Measurements from ENCODE around the gene CYLC2. TPM values are rescaled to one million over a fixed set of nuclear protein-coding genes. Genes with fewer than 3 reads are reported as not detected.

Gene CYLC2
- total and polyA plus RNA-seq, 2 of the 8 experiments (the other 6 are each of a cell fraction or from before 2014, with no cell fraction given) = not detected

DNA sequence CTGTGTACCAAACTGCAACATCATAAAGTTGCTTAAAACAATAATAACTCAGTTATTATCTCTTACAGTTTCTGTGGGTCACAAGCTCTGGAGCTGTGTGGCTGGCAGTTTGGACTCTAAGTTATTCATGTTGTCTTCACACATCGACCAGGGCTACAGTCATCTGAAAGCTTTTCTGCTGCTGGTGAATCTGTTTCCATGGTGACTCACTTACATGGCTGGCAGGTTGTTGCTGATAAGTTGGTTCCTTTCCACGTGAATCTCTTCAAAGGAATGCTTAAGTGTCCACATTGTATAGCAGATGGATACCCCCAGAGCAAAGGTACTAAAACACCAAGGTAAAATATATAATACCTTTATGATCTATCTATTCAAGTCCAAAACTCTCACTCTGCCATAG lies 44.8 kb upstream of the CYLC2 start:
- no peak overlapping the region for H3K9ac ChIP-seq (replicated peaks in 1 of 4; ENCODE audit: extremely low read depth in 1 of 4, low read depth in 3 of 4, low read length in 3 of 4)
- H3K56ac ChIP-seq (replicated peaks; ENCODE audit: insufficient read length, low read depth, low read length) = no peak overlapping the region
- H2AFZ ChIP-seq (ENCODE audit: low read length) = no peak overlapping the region
- no peak for FAIRE-seq
- H3K23me2 ChIP-seq (ENCODE audit: low read depth, low read length) = no peaks in the 10 kb centered on the region
- no peaks in the 10 kb centered on the region for H3K79me1 ChIP-seq (ENCODE audit: low read depth, low read length)
- no peak overlapping the region for H3K23ac ChIP-seq (ENCODE audit: insufficient read length)
- no peak overlapping the region for H2BK120ac ChIP-seq (replicated peaks; ENCODE audit: low read depth, low read length)
- no peaks in the 10 kb centered on the region for H3K79me2 ChIP-seq (ENCODE audit: control insufficient read depth in 1 of 2, insufficient read depth in 2 of 2, low read length in 2 of 2)
- H3K27ac ChIP-seq (ENCODE audit: low read depth, low read length) = no peak overlapping the region
- H3K4me1 ChIP-seq (replicated peaks in 1 of 4; ENCODE audit: control insufficient read depth in 3 of 4, insufficient read depth in 4 of 4, low read length in 3 of 4) = no peaks in the 10 kb centered on the region
- no peak overlapping the region for H2BK5ac ChIP-seq (ENCODE audit: low read depth, low read length)
- TF ChIP-seq SIRT6 (IDR thresholded peaks at IDR 0.05; ENCODE audit: low read length) (no peak), CHD1 (IDR thresholded peaks at IDR 0.05; ENCODE audit: low read depth, low read length) (no peak), RXRA (IDR thresholded peaks at IDR 0.05; ENCODE audit: insufficient read depth, low read depth, low read length) (no peak), NANOG (IDR thresholded peaks at IDR 0.05; ENCODE audit: insufficient read depth, low read depth, low read length, poor library complexity, severe bottlenecking) (no peak), RAD21 (IDR thresholded peaks at IDR 0.05 in 1 of 2, conservative IDR thresholded peaks at IDR 0.05 in 1 of 2; ENCODE audit: low read depth in 2 of 2, low read length in 2 of 2) (no peak), SIX5 (IDR thresholded peaks at IDR 0.05; ENCODE audit: low read depth, low read length) (no peak)
- no peak overlapping the region for H3K4me2 ChIP-seq (ENCODE audit: insufficient read depth in 1 of 2, low read depth in 2 of 2, low read length in 2 of 2)
- H3K36me3 ChIP-seq (ENCODE audit: control insufficient read depth in 2 of 4, insufficient read depth in 4 of 4, low read length in 3 of 4) = no peaks in the 10 kb centered on the region
- no peak overlapping the region for H2BK20ac ChIP-seq (ENCODE audit: low read length)
- no peak overlapping the region for H2BK12ac ChIP-seq (ENCODE audit: low read depth, low read length)
- no peak overlapping the region for H4K91ac ChIP-seq (replicated peaks; ENCODE audit: insufficient read length, low read length)
- H4K5ac ChIP-seq (ENCODE audit: insufficient read length, low read depth, low read length) = no peak overlapping the region
- H3K14ac ChIP-seq (ENCODE audit: insufficient read length) = no peak overlapping the region
- no peak for DNase-seq (ENCODE audit: low read depth in 1 of 2, low spot score in 2 of 2)
- no peak overlapping the region for H4K8ac ChIP-seq (ENCODE audit: extremely low read depth, insufficient read depth, low read length)
- no peaks in the 10 kb centered on the region for H4K20me1 ChIP-seq (replicated peaks in 1 of 2; ENCODE audit: control insufficient read depth in 1 of 2, insufficient read depth in 2 of 2, low read length in 2 of 2)
- no peak overlapping the region for H3K4ac ChIP-seq (replicated peaks; ENCODE audit: insufficient read length, low read depth, low read length)
- ChIA-PET POLR2A (ENCODE audit: partially characterized antibody) (no interaction called here), CTCF (ENCODE audit: partially characterized antibody) (no interaction called here)
- no peaks in the 10 kb centered on the region for H3K27me3 ChIP-seq (replicated peaks in 1 of 4; ENCODE audit: control insufficient read depth in 3 of 4, extremely low read depth in 1 of 4, insufficient read depth in 3 of 4, low read length in 3 of 4)
- H3K4me3 ChIP-seq (ENCODE audit: extremely low read depth in 1 of 4, insufficient read depth in 2 of 4, low read depth in 3 of 4, low read length in 4 of 4) = no peak overlapping the region
- no peak overlapping the region for H3K18ac ChIP-seq (ENCODE audit: extremely low read depth, low read length)
- 78% methylated on average over 2 of the region's 2 CpGs; no CpG with 5 or more reads in 1 of the 2 experiments for WGBS, 2 experiments (ENCODE audit: extremely low coverage in 1 of 2, insufficient coverage in 1 of 2, insufficient read length in 1 of 2, insufficient replicate concordance in 2 of 2, low coverage in 1 of 2, low lambda C conversion rate in 2 of 2, missing lambda C conversion rate in 1 of 2)
- no peak overlapping the region for H2BK15ac ChIP-seq (ENCODE audit: low read length)
- no peaks in the 10 kb centered on the region for H3K9me3 ChIP-seq (ENCODE audit: insufficient read depth in 2 of 2, low read depth in 1 of 2, low read length in 1 of 2)
- no peak overlapping the region for H2AK5ac ChIP-seq (ENCODE audit: low read depth, low read length)
